Memory B cell (primary cell): Measurements from ENCODE around the gene LPAR3.
A peak's percentile ranks its signal among the peaks of the same experiment; 100 is the strongest.

ENCODE experiments used
- ATAC-seq: fragments of 150-1000 bp; cut with Tn5 transposase; 2 replicates; pipeline ENCODE4 v1.10.0; 2021; ENCODE audit warnings: low read depth, mild to moderate bottlenecking, moderate library complexity
- DNase-seq, 2 donors: peaks; one replicate each; pipeline ENCODE4 v3.0.0; 2022; ENCODE audit warnings: low spot score in 2 of 2
- H3K27ac Mint-ChIP-seq: one replicate; pipeline ENCODE4 v1.8.0; 2022; ENCODE audit warnings: mild to moderate bottlenecking, moderate library complexity, mixed read lengths
- H3K27me3 Mint-ChIP-seq: one replicate; pipeline ENCODE4 v1.8.0; 2022; ENCODE audit warnings: mixed read lengths
- H3K36me3 Mint-ChIP-seq: one replicate; pipeline ENCODE4 v1.8.0; 2022; ENCODE audit warnings: mild to moderate bottlenecking, mixed read lengths
- H3K4me1 Mint-ChIP-seq: one replicate; pipeline ENCODE4 v1.8.0; 2022; ENCODE audit warnings: mixed read lengths
- H3K4me3 Mint-ChIP-seq: one replicate; pipeline ENCODE4 v1.8.0; 2022; ENCODE audit warnings: mild to moderate bottlenecking, moderate library complexity, mixed read lengths
- H3K9me3 Mint-ChIP-seq: one replicate; pipeline ENCODE4 v1.8.0; 2022; ENCODE audit warnings: mixed read lengths

Gene LPAR3

GRCh38 chr1:84800090-84801073, 92.6 kb downstream of the LPAR3 start:
- H3K9me3 Mint-ChIP-seq, result no peaks in the 10 kb centered on the region
- peaks cover 3% of the 10 kb centered on the region for H3K27me3 Mint-ChIP-seq
- H3K36me3 Mint-ChIP-seq, result no peaks in the 10 kb centered on the region
- H3K4me1 Mint-ChIP-seq, result peaks cover 10% of the 10 kb centered on the region
- no peak for ATAC-seq
- no peak overlapping the region for H3K27ac Mint-ChIP-seq
- no peak overlapping the region for H3K4me3 Mint-ChIP-seq
- no peak for DNase-seq

DNA sequence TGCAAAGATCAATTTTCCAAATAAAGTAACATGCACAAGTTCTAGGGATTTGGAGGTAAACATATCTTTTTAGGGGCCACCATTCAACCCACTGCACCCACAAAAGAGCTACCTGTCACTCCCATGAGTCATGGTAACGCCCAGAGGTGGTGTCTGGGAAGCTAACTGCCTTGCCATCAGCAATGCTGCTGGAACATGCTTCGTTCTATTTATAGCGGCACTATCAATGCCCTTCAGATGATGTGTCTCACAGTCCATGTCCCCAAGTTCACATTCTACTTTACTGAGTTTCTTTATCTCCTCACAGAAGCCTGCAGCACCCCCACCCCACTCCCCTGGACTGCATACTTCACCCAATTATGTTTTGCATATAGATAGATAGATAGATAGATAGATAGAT, 95.4 kb downstream of the LPAR3 start:
- H3K27me3 Mint-ChIP-seq, result peaks cover 6% of the 10 kb centered on the region
- peaks cover 10% of the 10 kb centered on the region for H3K4me1 Mint-ChIP-seq
- no peak overlapping the region for H3K4me3 Mint-ChIP-seq
- H3K36me3 Mint-ChIP-seq, result peaks cover 1% of the 10 kb centered on the region
- no peak for ATAC-seq
- H3K27ac Mint-ChIP-seq, result no peak overlapping the region
- peaks cover 1% of the 10 kb centered on the region for H3K9me3 Mint-ChIP-seq
- no peak for DNase-seq

DNA sequence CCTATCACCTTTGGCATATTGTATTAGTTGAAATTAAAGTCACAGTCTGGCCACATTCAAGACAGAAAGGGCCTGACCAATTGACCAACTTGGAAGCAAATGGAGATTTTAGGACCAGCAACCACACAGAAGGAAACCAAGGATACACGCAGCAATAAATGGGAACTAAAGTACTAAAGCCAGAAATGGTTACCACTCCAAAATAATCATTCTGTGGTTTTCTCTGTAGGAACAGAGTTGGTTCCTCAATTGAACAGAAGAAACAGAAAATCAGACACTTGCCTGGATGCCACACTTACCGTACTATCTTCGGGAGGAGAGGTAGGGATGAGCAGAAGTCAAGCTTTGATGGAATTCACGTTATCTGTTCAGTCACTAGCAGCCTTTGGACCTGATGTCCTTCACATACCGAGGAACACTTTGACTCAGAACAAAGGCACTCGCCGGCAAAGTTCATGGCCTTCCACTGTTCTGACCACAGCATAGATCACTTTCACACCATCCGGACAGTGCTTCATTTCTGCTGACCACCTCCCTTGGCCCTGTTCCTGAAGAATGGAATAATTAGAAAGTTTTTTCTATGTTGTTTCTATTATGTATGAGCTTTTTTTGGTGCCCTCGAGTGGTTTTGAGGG, 96.9 kb downstream of the LPAR3 start:
- H3K9me3 Mint-ChIP-seq, result peaks cover 8% of the 10 kb centered on the region
- ATAC-seq, result no peak
- no peak overlapping the region for H3K27ac Mint-ChIP-seq
- peaks cover 10% of the 10 kb centered on the region for H3K27me3 Mint-ChIP-seq
- H3K4me3 Mint-ChIP-seq, result no peak overlapping the region
- peaks cover 10% of the 10 kb centered on the region for H3K4me1 Mint-ChIP-seq
- DNase-seq, result no peak
- H3K36me3 Mint-ChIP-seq, result peaks cover 3% of the 10 kb centered on the region

GRCh38 chr1:84795213-84795612, 97.8 kb downstream of the LPAR3 start:
- Mint-ChIP-seq H3K4me3 (no peak overlapping the region), H3K9me3 (peaks cover 8% of the 10 kb centered on the region), H3K36me3 (peaks cover 3% of the 10 kb centered on the region), H3K4me1 (peaks cover 2% of the 10 kb centered on the region), H3K27me3 (peaks cover 10% of the 10 kb centered on the region), H3K27ac (no peak overlapping the region)
- ATAC-seq (no peak), DNase-seq (no peak)

DNA sequence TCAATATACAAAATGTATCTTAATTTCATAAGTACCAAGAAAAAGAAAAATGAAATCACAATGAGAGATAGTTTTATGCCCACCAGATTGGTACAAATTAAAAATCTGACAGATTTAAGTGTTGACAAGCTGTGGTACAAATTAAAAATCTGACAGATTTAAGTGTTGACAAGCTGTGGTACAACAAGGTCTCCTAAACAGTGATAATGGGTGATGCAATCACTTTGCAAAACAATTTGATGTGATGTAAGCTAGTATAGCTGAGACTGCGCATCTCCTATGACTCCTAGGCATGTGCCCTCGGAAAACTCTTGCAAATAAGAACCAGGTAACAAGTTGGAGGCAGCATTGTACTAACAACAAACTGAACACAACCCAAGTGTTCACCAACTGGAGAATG, 100.6 kb downstream of the LPAR3 start:
- peaks cover 3% of the 10 kb centered on the region for H3K36me3 Mint-ChIP-seq
- peaks cover 8% of the 10 kb centered on the region for H3K9me3 Mint-ChIP-seq
- no peak overlapping the region for H3K27ac Mint-ChIP-seq
- no peaks in the 10 kb centered on the region for H3K4me1 Mint-ChIP-seq
- H3K27me3 Mint-ChIP-seq, result peaks cover 19% of the 10 kb centered on the region
- H3K4me3 Mint-ChIP-seq, result no peak overlapping the region
- ATAC-seq (no peak), DNase-seq (no peak)

- H3K27ac Mint-ChIP-seq, result no peak overlapping the region
- H3K27me3 Mint-ChIP-seq, result peaks cover 16% of the 10 kb centered on the region
- peaks cover 3% of the 10 kb centered on the region for H3K36me3 Mint-ChIP-seq
- no peak overlapping the region for H3K4me3 Mint-ChIP-seq
- H3K4me1 Mint-ChIP-seq, result no peaks in the 10 kb centered on the region
- H3K9me3 Mint-ChIP-seq, result peaks cover 8% of the 10 kb centered on the region
- no peak for ATAC-seq
- DNase-seq, result no peak
These were observed 104.0 kb downstream of the LPAR3 start for GRCh38 chr1:84789014-84789413.

- Mint-ChIP-seq H3K27me3 (peaks cover 11% of the 10 kb centered on the region), H3K27ac (no peak overlapping the region), H3K4me3 (no peak overlapping the region), H3K9me3 (no peaks in the 10 kb centered on the region), H3K4me1 (peaks cover 2% of the 10 kb centered on the region), H3K36me3 (no peaks in the 10 kb centered on the region)
- no peak for ATAC-seq
- no peak for DNase-seq
These were observed 107.6 kb downstream of the LPAR3 start for GRCh38 chr1:84785271-84786036.

DNA sequence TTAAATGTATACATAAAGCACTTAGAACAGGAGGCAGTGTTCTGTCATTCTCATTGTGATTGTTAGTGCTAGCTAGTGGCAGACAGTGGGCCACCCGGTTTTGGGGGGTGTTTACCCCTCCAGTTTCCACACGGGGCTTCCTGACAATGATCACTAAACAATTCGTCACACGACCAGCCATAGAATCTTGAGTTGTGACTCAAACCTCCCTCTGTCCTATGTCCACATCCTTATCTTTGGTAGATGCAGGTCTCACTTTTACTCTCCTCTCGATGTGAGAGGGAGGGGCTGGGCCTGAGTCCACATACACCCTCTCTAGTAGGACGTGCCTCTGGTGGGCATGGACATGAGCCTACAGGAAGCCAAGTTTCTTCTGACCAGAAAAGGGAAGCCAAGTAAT, 110.1 kb downstream of the LPAR3 start:
- H3K9me3 Mint-ChIP-seq, result no peaks in the 10 kb centered on the region
- H3K36me3 Mint-ChIP-seq, result no peaks in the 10 kb centered on the region
- H3K27ac Mint-ChIP-seq, result no peak overlapping the region

DNA sequence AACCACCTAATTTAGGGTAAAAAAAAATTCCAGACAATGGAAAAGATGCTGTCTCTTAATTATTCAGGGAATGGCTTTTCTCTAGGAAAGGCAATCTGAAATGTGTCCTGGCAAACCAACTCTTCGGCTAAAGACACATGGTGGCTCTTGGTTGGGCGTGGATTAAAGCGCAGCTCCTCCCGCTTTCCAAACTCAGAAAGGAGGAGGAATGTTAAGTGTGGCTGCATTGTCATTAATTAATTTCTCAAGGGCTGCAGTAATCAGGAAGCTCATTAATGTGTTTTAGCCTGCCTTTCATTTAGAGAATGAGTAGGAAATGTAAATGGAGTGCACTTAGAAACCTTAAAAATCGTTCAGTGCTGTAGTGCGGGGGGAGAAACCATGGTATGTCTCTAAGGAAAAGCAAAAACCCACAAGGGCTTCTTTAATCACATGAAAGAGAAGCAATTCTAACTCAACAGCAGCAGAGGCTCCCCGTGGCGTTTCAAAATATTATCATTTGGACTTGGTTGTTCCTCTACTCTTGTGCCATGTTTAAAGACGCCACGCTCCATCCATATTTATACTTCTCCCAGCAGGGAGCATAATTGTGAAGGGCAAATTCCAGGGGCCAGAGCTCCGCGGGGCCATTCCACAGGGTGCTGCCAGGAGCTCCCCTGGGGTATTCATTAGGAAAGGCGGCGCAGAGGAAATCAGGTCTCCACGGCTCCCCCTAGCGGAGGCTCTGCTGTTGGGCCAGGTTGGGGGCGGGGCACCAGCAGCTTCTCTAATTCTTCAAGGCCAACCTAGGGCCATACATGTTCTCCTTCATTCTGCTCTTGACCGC, 110.8 kb downstream of the LPAR3 start:
- Mint-ChIP-seq H3K27me3 (peaks cover 3% of the 10 kb centered on the region), H3K27ac (no peak overlapping the region), H3K4me1 (peaks cover 2% of the 10 kb centered on the region), H3K36me3 (no peaks in the 10 kb centered on the region), H3K4me3 (peak overlapping the region; percentile 72), H3K9me3 (no peaks in the 10 kb centered on the region)
- ATAC-seq, result peak; percentile 87
- DNase-seq, result peak; percentile 73 to 78

More for the DNA sequence above, 110.1 kb downstream of the LPAR3 start:
- H3K27me3 Mint-ChIP-seq, result peaks cover 3% of the 10 kb centered on the region
- no peak overlapping the region for H3K4me3 Mint-ChIP-seq
- DNase-seq (no peak), ATAC-seq (no peak)
- peaks cover 2% of the 10 kb centered on the region for H3K4me1 Mint-ChIP-seq

DNA sequence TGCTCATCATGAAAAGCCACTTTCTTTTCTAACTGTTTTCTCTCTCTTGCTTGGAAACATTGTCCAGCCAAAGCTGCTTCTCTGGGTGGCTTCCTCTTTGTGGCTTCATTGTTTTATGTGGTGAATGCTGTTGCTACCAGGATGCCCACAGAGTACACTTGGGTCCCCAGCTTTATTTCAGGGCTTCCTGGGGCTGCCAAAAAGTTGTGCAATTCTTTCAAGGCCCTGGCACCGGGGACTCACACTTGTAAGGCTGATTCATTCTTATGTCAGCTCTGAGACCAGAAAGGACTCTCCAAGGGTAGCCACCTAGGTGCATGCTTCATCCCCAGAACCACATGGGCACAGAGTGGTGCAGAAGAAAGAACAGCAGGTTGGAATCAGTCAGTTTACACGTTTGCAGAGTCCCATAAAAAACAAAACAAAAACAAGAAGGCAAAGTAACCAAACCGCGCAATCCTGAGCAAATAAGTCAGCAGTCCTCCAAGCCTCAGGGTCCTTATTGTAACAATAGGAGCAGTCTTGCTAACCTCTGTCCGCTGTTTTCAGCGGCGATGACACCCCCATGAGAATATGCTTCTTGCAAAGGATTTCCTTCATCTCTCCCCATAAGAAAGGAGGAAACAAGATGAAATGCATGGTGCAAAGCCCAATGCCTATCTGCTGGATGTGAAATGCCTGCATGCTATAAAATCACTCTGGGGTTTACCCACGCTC, 112.8 kb downstream of the LPAR3 start:
- Mint-ChIP-seq H3K9me3 (no peaks in the 10 kb centered on the region), H3K27me3 (peaks cover 3% of the 10 kb centered on the region), H3K27ac (no peak overlapping the region), H3K4me1 (peaks cover 2% of the 10 kb centered on the region), H3K36me3 (no peaks in the 10 kb centered on the region), H3K4me3 (no peak overlapping the region)
- ATAC-seq, result no peak
- no peak for DNase-seq

- Mint-ChIP-seq H3K9me3 (no peaks in the 10 kb centered on the region), H3K27ac (no peak overlapping the region), H3K36me3 (no peaks in the 10 kb centered on the region), H3K4me1 (no peaks in the 10 kb centered on the region), H3K4me3 (no peak overlapping the region), H3K27me3 (peaks cover 3% of the 10 kb centered on the region)
- DNase-seq (no peak), ATAC-seq (no peak)
These were observed 116.4 kb downstream of the LPAR3 start for GRCh38 chr1:84776639-84777038.

- DNase-seq, result no peak
- H3K9me3 Mint-ChIP-seq, result no peaks in the 10 kb centered on the region
- no peak overlapping the region for H3K27ac Mint-ChIP-seq
- no peaks in the 10 kb centered on the region for H3K36me3 Mint-ChIP-seq
- no peaks in the 10 kb centered on the region for H3K4me1 Mint-ChIP-seq
- ATAC-seq, result no peak
- H3K4me3 Mint-ChIP-seq, result no peak overlapping the region
- peaks cover 2% of the 10 kb centered on the region for H3K27me3 Mint-ChIP-seq
These were observed 117.5 kb downstream of the LPAR3 start for GRCh38 chr1:84775535-84775920.
